ENCODE data around the gene PALLD. TPM values are rescaled to one million over a fixed set of nuclear protein-coding genes. Genes with fewer than 3 reads are reported as not detected.

PALLD gene
- total and polyA plus RNA-seq, 2 of the 8 experiments (the other 6 are each of a cell fraction or from before 2014, with no cell fraction given) = 10.5 to 25.0 TPM

- TF ChIP-seq EGR1 (IDR thresholded peaks at IDR 0.05; ENCODE audit: borderline replicate concordance, low read depth, low read length) = no peak
- no peak for TF ChIP-seq ASH2L (IDR thresholded peaks at IDR 0.05; ENCODE audit: low read length)
Observed at GRCh38 chr4:168942985-168943384, 446.1 kb downstream of the PALLD start (continued).

Measured in H1 (cell line).